Measurements from ENCODE around the gene RHEB.

Gene RHEB

GRCh38 chr7:151454305-151454704 is 65.4 kb downstream of the RHEB start:
- TF ChIP-seq CTCF (IDR thresholded peaks at IDR 0.05) (no peak), ZFX (IDR thresholded peaks at IDR 0.05; ENCODE audit: borderline replicate concordance) (no peak)
- no peak overlapping the region for H3K27ac ChIP-seq

GRCh38 chr7:151453326-151453791 is 66.3 kb downstream of the RHEB start:
- no peak for TF ChIP-seq CTCF (IDR thresholded peaks at IDR 0.05)
- TF ChIP-seq ZFX (IDR thresholded peaks at IDR 0.05; ENCODE audit: borderline replicate concordance), result no peak
- no peak overlapping the region for H3K27ac ChIP-seq

GRCh38 chr7:151452680-151453325 is 66.9 kb downstream of the RHEB start:
- no peak overlapping the region for H3K27ac ChIP-seq
- TF ChIP-seq ZFX (IDR thresholded peaks at IDR 0.05; ENCODE audit: borderline replicate concordance), result no peak
- no peak for TF ChIP-seq CTCF (IDR thresholded peaks at IDR 0.05)

- TF ChIP-seq ZFX (IDR thresholded peaks at IDR 0.05; ENCODE audit: borderline replicate concordance), result no peak
- no peak for TF ChIP-seq CTCF (IDR thresholded peaks at IDR 0.05)
- H3K27ac ChIP-seq, result no peak overlapping the region
These were observed 67.8 kb downstream of the RHEB start for GRCh38 chr7:151451626-151452571.

- no peak overlapping the region for H3K27ac ChIP-seq
- TF ChIP-seq ZFX (IDR thresholded peaks at IDR 0.05; ENCODE audit: borderline replicate concordance) (no peak), CTCF (IDR thresholded peaks at IDR 0.05) (no peak)
These were observed 68.5 kb downstream of the RHEB start for GRCh38 chr7:151451156-151451555.

GRCh38 chr7:151449990-151450389 is 69.7 kb downstream of the RHEB start:
- H3K27ac ChIP-seq, result no peak overlapping the region
- TF ChIP-seq ZFX (IDR thresholded peaks at IDR 0.05; ENCODE audit: borderline replicate concordance) (no peak), CTCF (IDR thresholded peaks at IDR 0.05) (no peak)
